Hepatocyte (in vitro differentiated cells): ENCODE measurements around the gene HCRTR1. TPM values are rescaled to one million over a fixed set of nuclear protein-coding genes. Genes with fewer than 3 reads are reported as not detected.

Experiments
- DNase-seq: peaks from one replicate; pipeline ENCODE4 v3.0.0-alpha.2; 2016; ENCODE audit warnings: low spot score
- H2AFZ ChIP-seq: fragments of 200-600 bp; sonication (generic); 2 replicates; pipeline ENCODE4 v1.6.0; 2016; ENCODE audit warnings: antibody characterized with exemption, mild to moderate bottlenecking
- H3K27ac ChIP-seq: fragments of 200-600 bp; sonication (generic); 2 replicates; pipeline ENCODE4 v1.5.1; 2016; ENCODE audit warnings: mild to moderate bottlenecking
- H3K27me3 ChIP-seq: fragments of 200-600 bp; sonication (generic); 2 replicates; pipeline ENCODE4 v1.6.1; 2016
- H3K36me3 ChIP-seq: fragments of 200-600 bp; sonication (generic); replicated peaks from 2 replicates; pipeline ENCODE4 v1.5.1; 2016; ENCODE audit warnings: low read depth; ENCODE audit not compliant: insufficient read depth
- H3K4me1 ChIP-seq: fragments of 200-600 bp; sonication (generic); 2 replicates; pipeline ENCODE4 v1.5.1; 2016; ENCODE audit warnings: mild to moderate bottlenecking, moderate library complexity; ENCODE audit not compliant: insufficient read depth
- H3K4me2 ChIP-seq: fragments of 200-600 bp; sonication (generic); 2 replicates; pipeline ENCODE4 v1.6.0; 2016
- H3K4me3 ChIP-seq: fragments of 200-600 bp; sonication (generic); 2 replicates; pipeline ENCODE4 v1.5.1; 2016; ENCODE audit warnings: mild to moderate bottlenecking
- H3K79me2 ChIP-seq: fragments of 200-600 bp; sonication (generic); 2 replicates; pipeline ENCODE4 v1.6.0; 2017; ENCODE audit warnings: mild to moderate bottlenecking
- H3K9me2 ChIP-seq: fragments of 200-600 bp; sonication (generic); replicated peaks from 2 replicates; pipeline ENCODE4 v1.6.0; 2017; ENCODE audit warnings: mild to moderate bottlenecking; ENCODE audit not compliant: insufficient read depth
- H3K9me3 ChIP-seq: fragments of 200-600 bp; sonication (generic); 2 replicates; pipeline ENCODE4 v1.5.1; 2016; ENCODE audit warnings: low read depth, mild to moderate bottlenecking
- H4K20me1 ChIP-seq: fragments of 200-600 bp; sonication (generic); 2 replicates; pipeline ENCODE4 v1.6.0; 2016; ENCODE audit warnings: mild to moderate bottlenecking; ENCODE audit not compliant: insufficient read depth, poor library complexity, severe bottlenecking
- CTCF ChIP-seq: fragments of 200-600 bp; sonication (generic); IDR thresholded peaks from 2 replicates; pipeline ENCODE4 v1.5.1; 2016; ENCODE audit warnings: antibody characterized with exemption, mild to moderate bottlenecking; ENCODE audit not compliant: poor library complexity
- EZH2 ChIP-seq: fragments of 200-600 bp; sonication (generic); IDR thresholded peaks from 2 replicates; pipeline ENCODE4 v1.6.1; 2016; ENCODE audit warnings: antibody characterized with exemption, mild to moderate bottlenecking, borderline replicate concordance
- EZH2phosphoT487 ChIP-seq: fragments of 200-600 bp; sonication (generic); IDR thresholded peaks from one replicate; pipeline ENCODE4 v1.6.1; 2018; ENCODE audit warnings: antibody characterized with exemption, mild to moderate bottlenecking, low read depth, moderate library complexity; ENCODE audit not compliant: unreplicated experiment, severe bottlenecking
- WGBS: methylation state at CpG from one replicate; pipeline ENCODE4 v1.1.6; 2016; ENCODE audit warnings: low lambda C conversion rate; ENCODE audit errors: missing lambda C conversion rate; 5-methylcytosine and 5-hydroxymethylcytosine counted together
- polyA plus RNA-seq: library from polyadenylated mRNA; unstranded; fragments of >200 nt; fragmentation: Nextera tagmentation; extraction: Ambion mirVana; gene quantifications from 2 replicates; pipeline ENCODE4 v1.2.1, GENCODE V29; 2016
- total RNA-seq: library from RNA; depleted of rRNA; stranded (reverse); fragments of >200 nt; gene quantifications from 2 replicates; pipeline ENCODE4 v1.2.3, GENCODE V29; 2014

Gene HCRTR1
- total and polyA plus RNA-seq, 2 experiments from 2014 or later = not detected

GRCh38 chr1:31653717-31654473, 36.4 kb downstream of the HCRTR1 start:
- DNase-seq = no peak
- 90% methylated on average over 12 of the region's 12 CpGs for WGBS
- H3K4me3 ChIP-seq = no peak overlapping the region
- H3K27ac ChIP-seq = no peak overlapping the region
- TF ChIP-seq CTCF = no peak
- TF ChIP-seq EZH2 = no peak
- TF ChIP-seq EZH2phosphoT487 = no peak
- H3K36me3 ChIP-seq = no peaks in the 10 kb centered on the region
- H3K79me2 ChIP-seq = no peaks in the 10 kb centered on the region
- H3K27me3 ChIP-seq = no peaks in the 10 kb centered on the region
- H3K4me1 ChIP-seq = peaks cover 16% of the 10 kb centered on the region
- no peaks in the 10 kb centered on the region for H3K9me2 ChIP-seq
- no peak overlapping the region for H3K4me2 ChIP-seq
- no peak overlapping the region for H2AFZ ChIP-seq
- H4K20me1 ChIP-seq = no peaks in the 10 kb centered on the region
- H3K9me3 ChIP-seq = no peaks in the 10 kb centered on the region

- no peaks in the 10 kb centered on the region for H3K36me3 ChIP-seq
- H3K4me2 ChIP-seq = no peak overlapping the region
- H3K4me3 ChIP-seq = no peak overlapping the region
- no peaks in the 10 kb centered on the region for H4K20me1 ChIP-seq
- peaks cover 16% of the 10 kb centered on the region for H3K4me1 ChIP-seq
- no peak overlapping the region for H3K27ac ChIP-seq
- TF ChIP-seq EZH2phosphoT487 (no peak), CTCF (no peak), EZH2 (no peak)
- H3K9me3 ChIP-seq = no peaks in the 10 kb centered on the region
- no peak for DNase-seq
- no peaks in the 10 kb centered on the region for H3K9me2 ChIP-seq
- WGBS = 94% methylated on average over 5 of the region's 5 CpGs
- no peak overlapping the region for H2AFZ ChIP-seq
- H3K27me3 ChIP-seq = no peaks in the 10 kb centered on the region
- H3K79me2 ChIP-seq = no peaks in the 10 kb centered on the region
Measured at GRCh38 chr1:31654474-31654776, 36.9 kb downstream of the HCRTR1 start.

GRCh38 chr1:31655104-31655503, 37.6 kb downstream of the HCRTR1 start:
- no peaks in the 10 kb centered on the region for H4K20me1 ChIP-seq
- WGBS = 97% methylated on average over 6 of the region's 6 CpGs
- DNase-seq = no peak
- no peak overlapping the region for H2AFZ ChIP-seq
- H3K4me2 ChIP-seq = no peak overlapping the region
- H3K36me3 ChIP-seq = no peaks in the 10 kb centered on the region
- H3K4me1 ChIP-seq = peaks cover 15% of the 10 kb centered on the region
- no peak for TF ChIP-seq CTCF
- TF ChIP-seq EZH2phosphoT487 = no peak
- no peak for TF ChIP-seq EZH2
- no peak overlapping the region for H3K4me3 ChIP-seq
- H3K27ac ChIP-seq = no peak overlapping the region
- H3K27me3 ChIP-seq = no peaks in the 10 kb centered on the region
- H3K79me2 ChIP-seq = no peaks in the 10 kb centered on the region
- no peaks in the 10 kb centered on the region for H3K9me2 ChIP-seq
- no peaks in the 10 kb centered on the region for H3K9me3 ChIP-seq
